ENCODE measurements around the gene EVC2. TPM values are rescaled to one million over a fixed set of nuclear protein-coding genes. Genes with fewer than 3 reads are reported as not detected.

Gene EVC2
- total and polyA plus RNA-seq, 2 of the 13 experiments (the other 11 are each of a cell fraction or from before 2014, with no cell fraction given): not detected

DNA sequence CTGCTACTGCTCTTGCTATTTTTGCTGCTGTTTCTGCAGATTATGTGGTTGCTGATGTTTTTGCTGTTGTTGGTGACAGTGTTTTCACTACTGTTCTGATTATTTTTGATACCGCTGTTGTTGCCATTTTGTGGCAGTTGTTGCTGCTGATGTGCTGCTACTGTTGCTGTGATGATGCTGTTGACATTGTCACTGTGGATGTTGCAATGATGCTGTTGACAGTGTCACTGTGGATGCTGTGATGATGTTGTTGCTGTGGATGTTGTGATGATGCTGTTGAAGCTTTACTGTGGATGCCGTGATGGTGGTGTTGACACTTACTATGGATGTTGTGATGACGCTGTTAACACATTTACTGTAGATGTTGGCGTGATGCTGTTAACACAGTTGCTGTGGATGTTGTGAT lies 180.3 kb downstream of the EVC2 start:
- Histone ChIP-seq H2AFZ (ENCODE audit: low read length) (no peak overlapping the region), H3K27me3 (ENCODE audit: control insufficient read depth in 1 of 2, insufficient read depth in 2 of 2, low read length in 2 of 2) (peaks cover 0 to 3% of the 10 kb centered on the region in 2 experiments; a peak in 1 of 5 replicates), H3K4me1 (ENCODE audit: insufficient read depth, low read length) (no peaks in the 10 kb centered on the region), H3K9me3 (ENCODE audit: low read length) (no peaks in the 10 kb centered on the region), H3K79me2 (ENCODE audit: insufficient read depth, low read length) (no peaks in the 10 kb centered on the region), H3K4me2 (ENCODE audit: low read depth, low read length) (no peak overlapping the region), H3K4me3 (replicated peaks in 1 of 3; ENCODE audit: insufficient read depth in 1 of 3, low read depth in 2 of 3, low read length in 3 of 3) (no peak overlapping the region), H3K9ac (ENCODE audit: insufficient read depth, low read depth, low read length) (no peak overlapping the region), H3K27ac (ENCODE audit: extremely low read length, insufficient read depth, low read length) (no peak overlapping the region), H4K20me1 (ENCODE audit: insufficient read depth, low read length) (no peaks in the 10 kb centered on the region), H3K36me3 (replicated peaks in 1 of 2; ENCODE audit: control insufficient read depth in 1 of 2, insufficient read depth in 2 of 2, low read length in 2 of 2) (no peaks in the 10 kb centered on the region)
- BruUV-seq (replicated peaks): no TSS peak
- FAIRE-seq (no peak), DNase-seq (ENCODE audit: low spot score) (no peak), ATAC-seq (no peak)
- in situ Hi-C loops (cut with HindIII; ENCODE audit: extremely low pct_ligation_motif_present, low pct_unique_long_range_greater_than_20kb): no loop called here
- ChIA-PET CTCF (ENCODE audit: low intra/inter-chr PET ratio, low total read pairs) (no interaction called here), POLR2A (no interaction called here)
- intact Hi-C loops (cut with micrococcal nuclease; ENCODE audit: unreplicated experiment): no loop called here
- 63% methylated on average over 4 of the region's 4 CpGs for WGBS (ENCODE audit: low lambda C conversion rate)
- TF ChIP-seq, protein P1, sequence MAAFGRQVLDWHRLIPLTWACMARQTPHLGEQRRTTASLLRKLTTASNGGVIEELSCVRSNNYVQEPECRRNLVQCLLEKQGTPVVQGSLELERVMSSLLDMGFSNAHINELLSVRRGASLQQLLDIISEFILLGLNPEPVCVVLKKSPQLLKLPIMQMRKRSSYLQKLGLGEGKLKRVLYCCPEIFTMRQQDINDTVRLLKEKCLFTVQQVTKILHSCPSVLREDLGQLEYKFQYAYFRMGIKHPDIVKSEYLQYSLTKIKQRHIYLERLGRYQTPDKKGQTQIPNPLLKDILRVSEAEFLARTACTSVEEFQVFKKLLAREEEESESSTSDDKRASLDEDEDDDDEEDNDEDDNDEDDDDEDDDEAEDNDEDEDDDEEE (CRISPR knock-in tag; IDR thresholded peaks at IDR 0.05): no peak
- TF ChIP-seq CREB1 (IDR thresholded peaks at IDR 0.05) (peak; percentile 78), CREB1 (CRISPR knock-in tag; IDR thresholded peaks at IDR 0.05) (no peak)

DNA sequence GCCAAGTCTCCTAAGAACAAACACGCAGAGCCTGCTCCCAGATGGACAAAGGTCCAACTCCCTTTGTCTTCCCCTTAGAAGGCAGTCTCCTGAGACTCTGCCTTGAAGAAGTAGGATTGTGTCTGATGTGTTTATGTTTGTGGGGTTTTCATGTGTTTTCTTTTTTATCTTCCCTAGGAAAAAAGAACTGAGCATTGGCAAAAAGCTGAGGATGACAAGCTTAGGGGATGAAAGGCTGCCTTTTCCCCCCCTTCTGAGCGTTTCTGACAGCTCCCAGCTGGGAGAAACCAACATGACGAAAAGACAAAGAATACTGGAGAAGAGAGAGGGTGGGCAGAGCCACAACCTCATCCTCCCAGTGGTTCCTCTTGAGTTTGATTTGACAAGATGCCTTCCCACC lies 181.1 kb downstream of the EVC2 start:
- no peak for TF ChIP-seq ZNF17 (CRISPR knock-in tag; IDR thresholded peaks at IDR 0.05)
- TF ChIP-seq SPEN (CRISPR knock-in tag; IDR thresholded peaks at IDR 0.05; ENCODE audit: low read depth): no peak
- TF ChIP-seq, protein P2, sequence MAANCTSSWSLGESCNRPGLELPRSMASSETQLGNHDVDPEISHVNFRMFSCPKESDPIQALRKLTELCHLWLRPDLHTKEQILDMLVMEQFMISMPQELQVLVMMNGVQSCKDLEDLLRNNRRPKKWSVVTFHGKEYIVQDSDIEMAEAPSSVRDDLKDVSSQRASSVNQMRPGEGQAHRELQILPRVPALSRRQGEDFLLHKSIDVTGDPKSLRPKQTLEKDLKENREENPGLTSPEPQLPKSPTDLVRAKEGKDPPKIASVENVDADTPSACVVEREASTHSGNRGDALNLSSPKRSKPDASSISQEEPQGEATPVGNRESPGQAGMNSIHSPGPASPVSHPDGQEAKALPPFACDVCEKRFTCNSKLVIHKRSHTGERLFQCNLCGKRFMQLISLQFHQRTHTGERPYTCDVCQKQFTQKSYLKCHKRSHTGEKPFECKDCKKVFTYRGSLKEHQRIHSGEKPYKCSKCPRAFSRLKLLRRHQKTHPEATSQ (CRISPR knock-in tag; IDR thresholded peaks at IDR 0.05; ENCODE audit: borderline replicate concordance): no peak
- no peak for TF ChIP-seq ADNP (CRISPR knock-in tag; IDR thresholded peaks at IDR 0.05)
- no peak for TF ChIP-seq KLF15 (CRISPR knock-in tag; IDR thresholded peaks at IDR 0.05; ENCODE audit: borderline replicate concordance)
- no peak for FAIRE-seq
- intact Hi-C loops (cut with micrococcal nuclease; ENCODE audit: unreplicated experiment) (no loop called here), in situ Hi-C loops (cut with HindIII; ENCODE audit: extremely low pct_ligation_motif_present, low pct_unique_long_range_greater_than_20kb) (no loop called here)
- no peaks in the 10 kb centered on the region for H3K79me2 ChIP-seq (ENCODE audit: insufficient read depth, low read length)
- H2AFZ ChIP-seq (ENCODE audit: low read length): no peak overlapping the region
- no peak overlapping the region for H3K4me2 ChIP-seq (ENCODE audit: low read depth, low read length)
- no peaks in the 10 kb centered on the region for H3K27me3 ChIP-seq (ENCODE audit: control insufficient read depth in 1 of 2, insufficient read depth in 2 of 2, low read length in 2 of 2)
- no peaks in the 10 kb centered on the region for H3K9me3 ChIP-seq (ENCODE audit: low read length)
- H3K4me1 ChIP-seq (ENCODE audit: insufficient read depth, low read length): no peaks in the 10 kb centered on the region
- CTCF ChIA-PET (ENCODE audit: low intra/inter-chr PET ratio, low total read pairs): no interaction called here
- no peak overlapping the region for H3K9ac ChIP-seq (ENCODE audit: insufficient read depth, low read depth, low read length)
- H3K4me3 ChIP-seq (replicated peaks in 1 of 3; ENCODE audit: insufficient read depth in 1 of 3, low read depth in 2 of 3, low read length in 3 of 3): no peak overlapping the region
- POLR2A ChIA-PET: no interaction called here
- no TSS peak for BruUV-seq (replicated peaks)
- no peaks in the 10 kb centered on the region for H3K36me3 ChIP-seq (replicated peaks in 1 of 2; ENCODE audit: control insufficient read depth in 1 of 2, insufficient read depth in 2 of 2, low read length in 2 of 2)
- 0% methylated on average over 3 of the region's 3 CpGs for WGBS (ENCODE audit: low lambda C conversion rate)
- ATAC-seq: no peak
- H4K20me1 ChIP-seq (ENCODE audit: insufficient read depth, low read length): no peaks in the 10 kb centered on the region
- DNase-seq (ENCODE audit: low spot score): no peak
- H3K27ac ChIP-seq (ENCODE audit: extremely low read length, insufficient read depth, low read length): no peak overlapping the region
